HCEC 1CT (cell line): ENCODE data around the gene TMPRSS11E.
"Not testable (repeated sequence)": the region's sequence is repeated elsewhere in the genome, so short reads cannot be mapped to it uniquely, and the experiment has no call there.

Experiments
- DNase-seq: peaks from one replicate; pipeline ENCODE4 v3.0.0-alpha.2; 2017

The TMPRSS11E gene

GRCh38 chr4:68447201-68447600 is at the start of gene TMPRSS11E:
TSS of gene TMPRSS11E (plus strand) at chr4:68447463. CDS start at chr4:68447513, 50 bp downstream.
- DNase-seq: no peak

DNA sequence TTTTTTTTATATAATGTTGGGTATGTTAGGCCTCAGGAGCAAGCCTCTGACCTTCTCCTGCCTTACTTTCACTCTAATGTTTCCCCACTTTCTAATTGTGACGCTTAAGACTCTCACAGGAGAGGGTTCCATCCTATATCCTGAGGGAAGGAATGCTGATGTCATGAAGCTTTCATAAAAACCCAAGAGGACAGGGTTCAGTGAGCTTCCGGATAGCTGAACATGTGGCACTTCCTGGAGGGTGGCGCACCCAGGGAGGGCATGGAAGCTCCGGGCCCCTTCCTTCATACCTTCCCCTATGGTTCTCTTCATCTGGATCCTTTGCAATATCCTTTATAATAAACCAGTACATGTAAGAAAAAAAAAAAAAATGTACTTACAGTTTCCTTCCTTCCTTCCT is 48.0 kb upstream of the TMPRSS11E start:
- no peak for DNase-seq

DNA sequence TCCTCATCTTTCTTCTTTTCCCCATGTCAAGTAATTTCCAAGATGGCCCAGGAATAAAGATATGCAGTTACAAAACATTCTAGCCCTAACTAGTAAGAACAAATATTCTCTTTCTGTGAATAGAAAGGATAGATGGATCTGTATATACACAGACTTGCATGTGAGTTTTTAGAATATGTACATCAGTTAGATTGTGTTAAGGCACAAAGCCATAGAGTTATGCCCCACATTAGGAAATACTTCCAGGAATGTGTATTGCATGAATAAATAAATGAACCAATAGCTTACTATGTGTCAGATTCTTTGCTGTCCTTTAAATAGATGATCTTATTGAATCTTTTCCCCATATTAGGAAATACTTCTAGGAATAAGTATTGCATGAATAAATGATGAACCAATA is 46.0 kb upstream of the TMPRSS11E start:
- DNase-seq: peak; percentile 3

DNA sequence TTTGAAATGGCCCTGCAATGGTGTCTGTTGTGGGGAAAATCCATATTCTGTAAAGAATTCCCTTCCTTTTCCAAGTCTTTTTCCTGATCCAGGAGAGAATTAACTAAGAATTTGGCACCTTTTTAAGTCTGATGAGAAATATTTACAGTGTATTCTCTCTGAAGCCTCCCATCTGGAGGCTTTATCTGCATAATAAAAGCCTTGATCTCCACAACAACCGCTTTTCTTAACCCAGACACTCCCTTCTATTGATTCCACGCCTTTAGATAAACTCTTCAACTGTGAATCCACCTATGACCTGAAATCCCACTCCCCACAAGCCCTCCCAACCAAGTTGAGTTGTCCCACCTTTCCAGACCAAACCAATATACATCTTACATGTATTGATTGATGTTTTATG is 43.1 kb upstream of the TMPRSS11E start:
- no peak for DNase-seq

- DNase-seq: not testable (repeated sequence)
These were observed 41.4 kb upstream of the TMPRSS11E start for GRCh38 chr4:68405718-68406478.

DNA sequence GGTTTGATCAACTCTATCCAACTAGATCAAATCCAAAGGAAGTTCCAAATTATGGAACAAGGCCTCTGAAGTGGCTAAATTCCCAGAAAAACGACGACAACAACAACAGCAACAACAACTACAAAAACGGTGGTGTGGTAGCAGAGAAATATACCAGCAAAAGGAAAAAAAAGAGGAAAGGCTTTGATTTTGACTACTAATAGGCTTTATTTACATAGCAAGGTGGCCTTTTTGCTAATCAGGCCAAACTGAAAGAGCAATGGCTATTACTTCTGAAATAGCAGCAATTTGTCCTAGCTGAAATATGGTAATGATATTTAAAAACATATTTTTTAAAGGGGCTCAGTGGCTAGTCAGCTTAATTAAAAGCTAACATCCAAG is 40.8 kb upstream of the TMPRSS11E start:
- DNase-seq: no peak

- DNase-seq: not testable (repeated sequence)
These were observed 40.0 kb upstream of the TMPRSS11E start for GRCh38 chr4:68407015-68407867.

DNA sequence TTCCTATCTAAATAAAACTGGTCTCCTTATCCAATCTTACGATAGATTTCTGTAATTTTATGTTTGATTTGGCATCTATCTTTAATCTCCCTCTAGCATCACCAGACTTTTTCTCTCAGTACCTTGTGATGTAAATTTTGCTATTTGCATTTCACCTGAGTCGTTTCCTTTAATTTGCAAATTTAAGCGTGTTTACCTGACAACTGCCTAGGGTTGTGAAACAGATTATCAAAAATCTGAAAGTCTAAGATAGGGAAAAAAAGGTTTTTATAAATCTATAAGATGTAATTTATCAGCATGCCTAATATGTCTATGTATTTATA is 39.4 kb upstream of the TMPRSS11E start:
- DNase-seq: no peak

DNA sequence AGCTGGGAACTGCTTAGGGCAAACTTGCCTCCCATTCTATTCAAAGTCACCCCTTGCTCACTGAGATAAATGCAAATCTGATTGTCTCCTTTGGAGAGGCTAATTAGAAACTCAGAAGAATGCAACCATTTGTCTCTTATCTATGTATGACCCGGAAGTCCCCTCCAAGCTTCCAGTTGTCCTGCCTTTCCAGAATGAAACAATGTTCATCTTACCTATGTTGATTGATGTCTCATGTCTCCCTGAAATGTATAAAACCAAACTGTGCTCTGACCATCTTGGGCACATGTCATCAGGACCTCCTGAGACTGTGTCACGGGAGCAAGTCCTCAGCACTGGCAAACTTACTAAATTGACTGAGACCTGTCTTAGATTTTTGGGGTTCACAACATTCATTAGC is 37.1 kb upstream of the TMPRSS11E start:
- no peak for DNase-seq

- no peak for DNase-seq
These were observed 36.6 kb upstream of the TMPRSS11E start for GRCh38 chr4:68410643-68411042.

DNA sequence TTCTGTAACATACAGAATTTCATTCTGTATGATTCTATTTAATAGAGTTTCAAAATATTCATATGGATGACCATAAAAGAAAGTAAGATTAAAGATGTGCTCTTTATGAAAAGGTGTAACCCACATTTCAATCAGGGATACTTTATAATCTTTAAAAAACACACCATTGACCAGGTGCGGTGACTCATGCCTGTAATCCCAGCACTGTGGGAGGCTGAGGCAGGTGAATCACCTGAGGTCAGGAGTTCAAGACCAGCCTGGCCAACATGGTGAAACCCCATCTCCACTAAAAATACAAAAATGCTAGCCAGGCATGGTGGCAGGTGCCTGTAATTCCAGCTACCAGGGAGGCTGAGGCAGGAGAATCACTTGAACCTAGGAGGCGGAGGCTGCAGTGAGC is 35.2 kb upstream of the TMPRSS11E start:
- not testable (repeated sequence) for DNase-seq

GRCh38 chr4:68416591-68416990 is 30.7 kb upstream of the TMPRSS11E start:
- DNase-seq: peak; percentile 3

DNA sequence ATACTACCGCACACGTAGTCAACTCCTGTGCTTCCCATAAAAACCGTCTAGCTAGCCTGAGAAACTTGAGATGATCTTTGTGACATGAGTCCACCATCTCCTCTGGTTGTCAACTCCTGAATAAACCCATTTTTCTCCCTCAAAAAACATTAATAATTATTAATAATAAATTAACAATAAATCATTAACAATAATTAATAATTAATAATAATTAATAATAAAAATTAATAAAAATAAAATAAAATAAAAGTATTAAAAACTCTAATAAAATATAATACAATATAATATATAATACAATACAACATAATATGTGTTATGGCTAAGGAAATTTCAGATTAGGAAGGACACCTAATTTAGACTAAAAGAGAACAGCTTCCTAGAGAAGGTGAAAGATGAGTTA is 20.7 kb upstream of the TMPRSS11E start:
- no peak for DNase-seq

GRCh38 chr4:68430337-68430736 is 16.9 kb upstream of the TMPRSS11E start:
- DNase-seq: no peak

- DNase-seq: no peak
These were observed 14.9 kb upstream of the TMPRSS11E start for GRCh38 chr4:68432320-68432719.

DNA sequence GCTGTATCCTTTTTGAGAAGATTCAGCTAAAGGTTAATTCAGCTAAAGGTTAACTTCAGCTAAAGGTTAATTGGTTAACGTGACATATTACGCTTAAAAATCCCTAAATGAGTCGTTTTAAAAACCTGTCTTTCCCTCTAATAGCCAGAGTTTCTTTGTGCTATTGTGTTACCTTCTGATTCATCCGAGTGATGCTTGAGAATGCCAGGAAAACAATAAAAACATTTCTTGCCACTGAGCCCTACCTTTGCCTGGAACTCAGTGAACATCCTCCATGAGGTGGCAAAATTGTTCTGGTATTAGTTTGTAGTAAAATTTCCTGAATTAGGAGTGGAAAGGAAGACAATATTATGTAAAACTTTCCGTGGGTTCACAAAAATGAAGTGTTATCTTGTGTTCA is 13.7 kb upstream of the TMPRSS11E start:
- DNase-seq: no peak

- DNase-seq: no peak
These were observed 13.0 kb upstream of the TMPRSS11E start for GRCh38 chr4:68434277-68434676.

GRCh38 chr4:68434836-68435235 is 12.4 kb upstream of the TMPRSS11E start:
- no peak for DNase-seq

DNA sequence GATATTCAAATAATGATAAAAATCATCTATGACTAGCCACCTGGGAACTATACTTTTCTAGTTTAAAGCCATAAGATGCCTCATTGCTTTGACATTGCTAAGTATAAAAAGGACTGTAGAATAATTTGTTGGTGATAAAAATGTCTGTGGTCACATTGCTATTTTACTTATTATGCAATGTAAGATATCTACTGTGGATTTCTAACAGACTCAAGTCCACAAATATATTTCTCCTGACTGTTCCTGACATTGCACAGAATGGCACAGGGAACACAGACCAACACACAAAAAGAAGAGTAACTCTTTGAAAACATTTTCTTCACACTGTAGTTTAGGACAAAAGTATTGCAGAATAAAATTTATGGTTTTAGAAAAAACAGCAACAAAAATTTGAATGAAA is 2.2 kb upstream of the TMPRSS11E start:
- DNase-seq: no peak

DNA sequence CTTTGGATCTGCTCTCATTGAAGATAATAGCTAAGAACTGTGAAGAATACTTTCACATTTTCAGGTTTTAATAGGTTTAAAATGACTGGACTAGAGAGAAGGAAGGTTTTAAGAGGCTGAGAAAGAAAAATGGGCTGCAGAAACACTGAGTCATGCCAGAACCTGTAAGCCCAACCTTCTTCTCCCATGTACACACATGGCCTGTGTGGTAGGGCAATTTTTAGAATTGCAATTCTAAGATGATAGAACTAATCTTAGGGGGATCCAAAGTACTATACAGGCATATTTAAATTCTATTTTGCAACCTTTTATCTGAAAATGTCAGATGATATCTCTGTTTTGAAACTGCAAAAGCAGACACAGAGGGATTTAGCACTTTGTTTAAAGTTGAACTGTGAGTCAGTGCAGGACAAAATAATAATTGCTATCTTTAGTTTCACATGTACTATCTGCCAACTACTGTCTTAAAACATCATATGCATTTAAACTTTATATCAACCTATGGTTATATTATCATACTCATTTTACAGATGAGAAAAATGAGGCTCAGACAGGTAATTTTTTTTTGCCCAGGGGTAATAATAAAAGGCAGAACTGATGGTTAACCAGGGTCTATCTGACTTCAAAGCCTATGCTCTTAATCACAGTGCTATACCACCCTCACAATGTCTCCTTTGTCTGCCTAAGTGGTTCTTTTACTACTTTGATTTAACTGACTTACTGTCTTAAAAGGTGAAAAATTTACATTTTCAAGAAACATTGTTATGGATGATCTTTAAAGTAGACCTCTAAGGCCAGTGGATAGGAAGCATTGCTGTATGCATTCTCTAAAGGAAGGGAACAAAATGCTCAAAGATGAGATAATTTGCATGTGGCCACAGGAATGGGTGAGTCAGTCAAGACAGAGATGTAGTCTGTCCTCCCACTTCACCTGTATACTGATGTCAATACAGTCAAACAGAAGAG is 4.3 kb downstream of the TMPRSS11E start:
- no peak for DNase-seq

GRCh38 chr4:68460085-68460484 is 12.8 kb downstream of the TMPRSS11E start:
- no peak for DNase-seq

GRCh38 chr4:68461790-68462189 is 14.5 kb downstream of the TMPRSS11E start:
- no peak for DNase-seq

DNA sequence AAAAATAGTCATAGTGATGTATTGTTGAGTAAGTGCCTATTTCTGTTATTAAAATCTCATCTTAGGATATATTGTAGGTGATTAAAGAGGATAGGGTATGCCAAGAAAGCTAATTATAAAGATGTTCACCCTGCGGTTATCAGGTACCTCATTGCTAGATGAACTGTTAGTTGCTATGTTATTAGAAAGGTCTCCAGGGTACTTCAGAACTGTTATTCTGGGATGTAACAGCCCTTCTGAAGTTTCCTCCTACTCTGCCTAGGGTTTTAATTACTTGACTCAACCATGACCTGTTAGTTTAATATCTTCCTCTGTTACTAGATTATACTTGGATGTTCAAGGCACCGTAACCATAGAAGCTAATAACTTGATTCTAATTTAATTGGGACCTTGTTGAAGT is 15.4 kb downstream of the TMPRSS11E start:
- DNase-seq: no peak
